GM19397 (cell line): ENCODE measurements around the gene LRRIQ1.

ENCODE experiments used
- ATAC-seq: cut with Tn5 transposase; IDR thresholded peaks from one replicate; pipeline ENCODE4 v1.9.1; 2021; ENCODE audit warnings: mild to moderate bottlenecking, moderate library complexity; ENCODE audit not compliant: unreplicated experiment

The LRRIQ1 gene

GRCh38 chr12:85279449-85280164 is 243.5 kb downstream of the LRRIQ1 start:
- ATAC-seq, result no peak

GRCh38 chr12:85280165-85280983 is 244.2 kb downstream of the LRRIQ1 start, which contains the start of gene ALX1:
ALX1 (plus strand) TSS chr12:85280220; CDS start chr12:85280262, 42 bp downstream.
- ATAC-seq, result peak; percentile 52

GRCh38 chr12:85280984-85281630 is 245.0 kb downstream of the LRRIQ1 start:
- no peak for ATAC-seq

- no peak for ATAC-seq
Observed at GRCh38 chr12:85281636-85282312, 245.6 kb downstream of the LRRIQ1 start.

- ATAC-seq, result no peak
Observed at GRCh38 chr12:85283560-85283959, 247.4 kb downstream of the LRRIQ1 start.
